ENCODE measurements around the gene RABL6. TPM values are rescaled to one million over a fixed set of nuclear protein-coding genes. Genes with fewer than 3 reads are reported as not detected.

The RABL6 gene
- total and polyA plus RNA-seq, 2 of the 4 experiments (the other 2 are of a cell fraction): 37.1 to 47.5 TPM

GRCh38 chr9:136784997-136785361 lies 22.8 kb upstream of the RABL6 start:
- WGBS, 2 experiments (ENCODE audit: extremely low coverage in 2 of 2, insufficient read length in 1 of 2): 90% methylated on average over 2 of the region's 6 CpGs; no CpG with 5 or more reads in 1 of the 2 experiments
- no peak overlapping the region for H2BK5ac ChIP-seq (ENCODE audit: low read depth, low read length, poor library complexity, severe bottlenecking)
- ATAC-seq (ENCODE audit: low read depth): no peak
- no peak overlapping the region for H4K5ac ChIP-seq (ENCODE audit: low read depth, low read length)
- H3K79me1 ChIP-seq (ENCODE audit: low read depth in 1 of 2, low read length in 2 of 2): no peaks in the 10 kb centered on the region
- H3K27ac ChIP-seq (ENCODE audit: insufficient read depth, low read length): no peak overlapping the region
- no peak overlapping the region for H2AFZ ChIP-seq (replicated peaks; ENCODE audit: low read length, poor library complexity)
- no peak overlapping the region for H2BK120ac ChIP-seq (ENCODE audit: low read depth, low read length)
- H3K23ac ChIP-seq (ENCODE audit: low read depth, low read length): no peak overlapping the region
- no peak overlapping the region for H3K4me3 ChIP-seq (ENCODE audit: insufficient read depth, low read depth, low read length)
- no peak overlapping the region for H3K4me2 ChIP-seq (ENCODE audit: low read depth, low read length)
- H4K20me1 ChIP-seq (ENCODE audit: insufficient read depth, low read length): no peaks in the 10 kb centered on the region
- no peaks in the 10 kb centered on the region for H3K36me3 ChIP-seq (ENCODE audit: control insufficient read depth, insufficient read depth, low read length)
- H3K9ac ChIP-seq (ENCODE audit: low read depth, low read length): no peak overlapping the region
- no peak overlapping the region for H3K4ac ChIP-seq (ENCODE audit: low read depth, low read length)
- dilution Hi-C loops (cut with HindIII; ENCODE audit: low sequenced_read_pairs, unreplicated experiment) (no loop called here), in situ Hi-C loops (cut with MboI; ENCODE audit: low sequenced_read_pairs) (loop anchor here (10.0 kb wide), 1 partner anchor 250 kb away; the partner anchor contains the start of gene FUT7), intact Hi-C loops (cut with micrococcal nuclease) (no loop called here)
- H2BK20ac ChIP-seq (ENCODE audit: low read depth, low read length): no peak overlapping the region
- no peak overlapping the region for H4K8ac ChIP-seq (ENCODE audit: low read depth in 2 of 2, low read length in 2 of 2)
- no peaks in the 10 kb centered on the region for H3K9me1 ChIP-seq (ENCODE audit: insufficient read depth, low read length)
- H2AK5ac ChIP-seq (ENCODE audit: low read depth, low read length): no peak overlapping the region
- no peak for DNase-seq
- no peak overlapping the region for H4K91ac ChIP-seq (ENCODE audit: insufficient read depth, low read depth, low read length)
- no TSS peak for BruUV-seq (replicated peaks)
- no peak overlapping the region for H3K56ac ChIP-seq (ENCODE audit: extremely low read depth, insufficient read depth, low read length)
- no peaks in the 10 kb centered on the region for H3K4me1 ChIP-seq (ENCODE audit: control insufficient read depth, insufficient read depth, low read length)
- H3K27me3 ChIP-seq (ENCODE audit: control insufficient read depth, insufficient read depth, low read length): peaks cover 23% of the 10 kb centered on the region
- no peak overlapping the region for H2AK9ac ChIP-seq (replicated peaks; ENCODE audit: low read depth, low read length, poor library complexity)
- no peak for TF ChIP-seq SMC3 (IDR thresholded peaks at IDR 0.05; ENCODE audit: low read depth, low read length)
- no peak for TF ChIP-seq RAD21 (IDR thresholded peaks at IDR 0.05; ENCODE audit: low read length)
- no peak for TF ChIP-seq MAZ (IDR thresholded peaks at IDR 0.05; ENCODE audit: borderline replicate concordance, low read depth, low read length)
- TF ChIP-seq CTCF (conservative IDR thresholded peaks at IDR 0.05; ENCODE audit: low read depth, low read length): no peak
- no peak for TF ChIP-seq BHLHE40 (IDR thresholded peaks at IDR 0.05; ENCODE audit: low read depth, low read length)
- no peak for TF ChIP-seq CEBPB (IDR thresholded peaks at IDR 0.05; ENCODE audit: low read depth, low read length)
- TF ChIP-seq POLR2A (IDR thresholded peaks at IDR 0.05; ENCODE audit: low read depth, low read length): no peak
- no peak for TF ChIP-seq RCOR1 (IDR thresholded peaks at IDR 0.05; ENCODE audit: insufficient replicate concordance, low read length)
- TF ChIP-seq ELK1 (IDR thresholded peaks at IDR 0.05; ENCODE audit: borderline replicate concordance, low read depth, low read length): no peak
- no peak for TF ChIP-seq MAFK (IDR thresholded peaks at IDR 0.05; ENCODE audit: low read depth, low read length)
- TF ChIP-seq RFX5 (IDR thresholded peaks at IDR 0.05; ENCODE audit: low read depth, low read length): no peak
- TF ChIP-seq USF2 (IDR thresholded peaks at IDR 0.05; ENCODE audit: low read depth, low read length): no peak
- no peak for TF ChIP-seq NFE2L2 (IDR thresholded peaks at IDR 0.05; ENCODE audit: low read depth, low read length)
- TF ChIP-seq FOS (IDR thresholded peaks at IDR 0.05; ENCODE audit: low read depth, low read length): no peak
- TF ChIP-seq MXI1 (IDR thresholded peaks at IDR 0.05; ENCODE audit: borderline replicate concordance, low read depth, low read length): no peak
- TF ChIP-seq CHD1 (IDR thresholded peaks at IDR 0.05; ENCODE audit: low read depth, low read length): no peak
- H3K18ac ChIP-seq (ENCODE audit: low read depth, low read length): no peak overlapping the region
- CTCF ChIA-PET: no interaction called here
- H3K14ac ChIP-seq (replicated peaks; ENCODE audit: low read depth, low read length): no peak overlapping the region
- POLR2A ChIA-PET (ENCODE audit: unreplicated experiment): no interaction called here
- no peaks in the 10 kb centered on the region for H3K9me3 ChIP-seq (ENCODE audit: control insufficient read depth, insufficient read depth, low read length)
- no peak overlapping the region for H2BK15ac ChIP-seq (ENCODE audit: low read depth, low read length)

Data from IMR-90 (cell line).